Loucy (cell line): ENCODE results near the gene SELENOM.

ENCODE experiments used
- H2AFZ ChIP-seq: fragments of 200-600 bp; sonication (generic); 2 replicates; pipeline ENCODE4 v1.6.0; 2016; ENCODE audit warnings: antibody characterized with exemption, mild to moderate bottlenecking, low read length, moderate library complexity
- H3F3A ChIP-seq: fragments of 200-600 bp; 2 replicates; pipeline ENCODE4 v1.6.0; 2016; ENCODE audit warnings: antibody characterized with exemption, low read depth, mild to moderate bottlenecking
- H3K27me3 ChIP-seq: fragments of 200-600 bp; sonication (generic); 2 replicates; pipeline ENCODE4 v1.6.1; 2014; ENCODE audit warnings: low read length, mild to moderate bottlenecking; ENCODE audit not compliant: insufficient read depth, poor library complexity, severe bottlenecking
- H3K36me3 ChIP-seq: fragments of 200-600 bp; sonication (generic); 2 replicates; pipeline ENCODE4 v1.6.1; 2016; ENCODE audit warnings: low read length; ENCODE audit not compliant: insufficient read depth
- H3K4me1 ChIP-seq: fragments of 200-600 bp; sonication (generic); 2 replicates; pipeline ENCODE4 v1.5.1; 2014; ENCODE audit warnings: low read length, mild to moderate bottlenecking; ENCODE audit not compliant: insufficient read depth, poor library complexity, severe bottlenecking
- H3K4me2 ChIP-seq: fragments of 200-600 bp; sonication (generic); 2 replicates; pipeline ENCODE4 v1.6.0; 2014; ENCODE audit warnings: antibody characterized with exemption, low read length, low read depth, mild to moderate bottlenecking; ENCODE audit not compliant: poor library complexity, severe bottlenecking
- H3K4me3 ChIP-seq: fragments of 200-600 bp; sonication (generic); 2 replicates; pipeline ENCODE4 v1.5.1; 2014; ENCODE audit warnings: low read length, mild to moderate bottlenecking, mixed read lengths; ENCODE audit not compliant: poor library complexity, severe bottlenecking
- H3K79me2 ChIP-seq: fragments of 200-600 bp; sonication (generic); 2 replicates; pipeline ENCODE4 v1.6.1; 2014; ENCODE audit warnings: low read length; ENCODE audit not compliant: insufficient read depth
- H3K9ac ChIP-seq: fragments of 200-600 bp; sonication (generic); 2 replicates; pipeline ENCODE4 v1.6.0; 2014; ENCODE audit warnings: mild to moderate bottlenecking, low read depth, low read length, moderate library complexity; ENCODE audit not compliant: poor library complexity, severe bottlenecking
- H3K9me2 ChIP-seq: fragments of 200-600 bp; sonication (generic); replicated peaks from 2 replicates; pipeline ENCODE4 v1.6.1; 2016; ENCODE audit warnings: low read depth, low read length, mixed read lengths
- H3K9me3 ChIP-seq: fragments of 200-600 bp; sonication (generic); 2 replicates; pipeline ENCODE4 v1.6.1; 2014; ENCODE audit warnings: mild to moderate bottlenecking, antibody characterized with exemption, low read length, low read depth; ENCODE audit not compliant: insufficient read depth
- H4K20me1 ChIP-seq: fragments of 200-600 bp; sonication (generic); 2 replicates; pipeline ENCODE4 v1.6.0; 2014; ENCODE audit warnings: antibody characterized with exemption, low read length, mild to moderate bottlenecking; ENCODE audit not compliant: insufficient read depth, poor library complexity, severe bottlenecking
- EZH2phosphoT487 ChIP-seq: fragments of 200-600 bp; IDR thresholded peaks from 2 replicates; pipeline ENCODE4 v1.6.1; 2018; ENCODE audit warnings: antibody characterized with exemption, mild to moderate bottlenecking, moderate library complexity, borderline replicate concordance
- TF ChIP-seq, protein P1 (sequence below): fragments of 200-600 bp; sonication (generic); conservative IDR thresholded peaks from 2 replicates; pipeline ENCODE4 v1.5.1; 2014; ENCODE audit warnings: mild to moderate bottlenecking, antibody characterized with exemption, low read length

The SELENOM gene

DNA sequence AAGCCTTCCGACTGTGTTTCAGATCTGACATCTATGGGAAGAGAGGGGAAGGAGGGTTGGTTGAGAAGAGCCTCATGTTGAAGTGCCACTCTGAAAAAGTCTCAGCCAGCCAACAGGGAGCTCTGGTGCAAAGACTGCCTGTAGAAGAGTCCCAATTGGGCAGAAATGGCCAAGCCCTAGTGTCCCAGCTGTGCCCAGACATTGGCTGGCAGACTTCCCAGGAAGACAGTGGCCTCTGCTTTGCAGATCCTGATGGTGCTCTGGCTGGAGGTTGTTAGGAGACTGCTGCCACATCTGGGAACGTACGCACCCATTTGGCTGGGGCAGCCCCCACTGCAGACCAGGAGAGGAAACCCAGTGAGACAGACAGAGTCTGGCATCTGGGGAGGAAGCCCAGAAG, 36.2 kb upstream of the SELENOM start:
- no peaks in the 10 kb centered on the region for H3K79me2 ChIP-seq
- no peak overlapping the region for H3K4me3 ChIP-seq
- TF ChIP-seq, protein P1, sequence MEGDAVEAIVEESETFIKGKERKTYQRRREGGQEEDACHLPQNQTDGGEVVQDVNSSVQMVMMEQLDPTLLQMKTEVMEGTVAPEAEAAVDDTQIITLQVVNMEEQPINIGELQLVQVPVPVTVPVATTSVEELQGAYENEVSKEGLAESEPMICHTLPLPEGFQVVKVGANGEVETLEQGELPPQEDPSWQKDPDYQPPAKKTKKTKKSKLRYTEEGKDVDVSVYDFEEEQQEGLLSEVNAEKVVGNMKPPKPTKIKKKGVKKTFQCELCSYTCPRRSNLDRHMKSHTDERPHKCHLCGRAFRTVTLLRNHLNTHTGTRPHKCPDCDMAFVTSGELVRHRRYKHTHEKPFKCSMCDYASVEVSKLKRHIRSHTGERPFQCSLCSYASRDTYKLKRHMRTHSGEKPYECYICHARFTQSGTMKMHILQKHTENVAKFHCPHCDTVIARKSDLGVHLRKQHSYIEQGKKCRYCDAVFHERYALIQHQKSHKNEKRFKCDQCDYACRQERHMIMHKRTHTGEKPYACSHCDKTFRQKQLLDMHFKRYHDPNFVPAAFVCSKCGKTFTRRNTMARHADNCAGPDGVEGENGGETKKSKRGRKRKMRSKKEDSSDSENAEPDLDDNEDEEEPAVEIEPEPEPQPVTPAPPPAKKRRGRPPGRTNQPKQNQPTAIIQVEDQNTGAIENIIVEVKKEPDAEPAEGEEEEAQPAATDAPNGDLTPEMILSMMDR, result no peak
- TF ChIP-seq EZH2phosphoT487, result no peak
- H2AFZ ChIP-seq, result no peak overlapping the region
- H4K20me1 ChIP-seq, result no peaks in the 10 kb centered on the region
- no peak overlapping the region for H3K9ac ChIP-seq
- H3K36me3 ChIP-seq, result no peaks in the 10 kb centered on the region
- H3K4me1 ChIP-seq, result no peaks in the 10 kb centered on the region
- H3K9me3 ChIP-seq, result no peaks in the 10 kb centered on the region
- no peaks in the 10 kb centered on the region for H3K9me2 ChIP-seq
- H3F3A ChIP-seq, result no peaks in the 10 kb centered on the region
- H3K4me2 ChIP-seq, result no peak overlapping the region
- no peaks in the 10 kb centered on the region for H3K27me3 ChIP-seq

DNA sequence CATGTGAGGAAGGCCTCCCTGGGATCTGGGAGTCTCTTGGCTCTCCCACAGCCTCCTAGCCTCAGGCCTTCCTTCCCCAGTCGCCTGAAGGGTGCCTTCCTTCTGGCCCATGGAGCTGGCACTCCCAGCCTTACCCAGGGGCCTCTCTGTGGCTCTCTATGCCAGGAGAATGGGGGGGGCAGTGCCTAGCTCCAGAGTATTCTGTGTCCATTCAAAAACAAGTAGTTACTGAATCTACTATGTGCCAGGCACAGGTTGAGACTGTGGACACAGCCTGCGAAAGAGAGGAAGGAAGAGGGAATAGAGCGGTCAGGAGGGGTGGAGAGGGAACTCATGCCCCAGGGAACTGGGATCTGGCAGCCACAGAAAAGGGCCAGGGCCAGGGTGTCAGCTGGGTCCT, 35.7 kb upstream of the SELENOM start:
- H3K9me3 ChIP-seq, result no peaks in the 10 kb centered on the region
- TF ChIP-seq, protein P1, result no peak
- no peak for TF ChIP-seq EZH2phosphoT487
- H3K36me3 ChIP-seq, result no peaks in the 10 kb centered on the region
- no peaks in the 10 kb centered on the region for H3F3A ChIP-seq
- H3K79me2 ChIP-seq, result no peaks in the 10 kb centered on the region
- no peaks in the 10 kb centered on the region for H3K27me3 ChIP-seq
- H3K9ac ChIP-seq, result no peak overlapping the region
- H3K4me1 ChIP-seq, result no peaks in the 10 kb centered on the region
- no peak overlapping the region for H3K4me3 ChIP-seq
- H3K4me2 ChIP-seq, result no peak overlapping the region
- H4K20me1 ChIP-seq, result no peaks in the 10 kb centered on the region
- no peak overlapping the region for H2AFZ ChIP-seq
- no peaks in the 10 kb centered on the region for H3K9me2 ChIP-seq

DNA sequence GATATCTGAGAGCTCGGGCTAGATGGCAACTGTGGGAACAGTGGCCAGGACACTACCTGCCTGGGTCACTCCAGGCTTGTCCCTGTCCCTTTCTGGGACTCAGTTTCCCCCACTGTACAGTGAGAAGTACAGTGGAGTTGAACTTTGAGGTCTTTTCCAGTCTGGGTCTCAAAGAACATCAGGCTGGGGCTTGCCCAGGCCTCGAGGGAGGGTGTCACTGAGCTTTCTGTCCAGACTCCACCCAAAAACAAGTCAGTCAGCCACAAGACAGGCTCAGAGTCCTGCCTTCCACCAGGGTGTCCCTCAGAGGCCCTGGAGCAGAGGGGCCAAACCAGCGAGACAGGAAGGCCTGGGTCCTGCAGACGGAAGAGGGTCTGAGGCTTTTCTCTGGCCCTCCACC, 34.9 kb upstream of the SELENOM start:
- no peak overlapping the region for H3K4me2 ChIP-seq
- H3K9me2 ChIP-seq, result no peaks in the 10 kb centered on the region
- H3K36me3 ChIP-seq, result no peaks in the 10 kb centered on the region
- no peaks in the 10 kb centered on the region for H3K4me1 ChIP-seq
- H2AFZ ChIP-seq, result no peak overlapping the region
- TF ChIP-seq, protein P1, result no peak
- TF ChIP-seq EZH2phosphoT487, result no peak
- no peaks in the 10 kb centered on the region for H3K79me2 ChIP-seq
- H3K9ac ChIP-seq, result no peak overlapping the region
- no peaks in the 10 kb centered on the region for H3K9me3 ChIP-seq
- H3F3A ChIP-seq, result no peaks in the 10 kb centered on the region
- H3K4me3 ChIP-seq, result no peak overlapping the region
- H3K27me3 ChIP-seq, result no peaks in the 10 kb centered on the region
- no peaks in the 10 kb centered on the region for H4K20me1 ChIP-seq
